Measurements from ENCODE around the gene SYT9. TPM values are rescaled to one million over a fixed set of nuclear protein-coding genes. Genes with fewer than 3 reads are reported as not detected.

The SYT9 gene
- total RNA-seq, 1 experiment from 2014 or later = not detected

- TF ChIP-seq CTCF (IDR thresholded peaks at IDR 0.05; ENCODE audit: unreplicated experiment) = no peak
- peaks cover 83% of the 10 kb centered on the region for H3K27me3 Mint-ChIP-seq (ENCODE audit: unreplicated experiment)
- H3K27ac Mint-ChIP-seq (ENCODE audit: unreplicated experiment) = no peak overlapping the region
- H3K36me3 Mint-ChIP-seq (ENCODE audit: insufficient read depth, unreplicated experiment) = no peaks in the 10 kb centered on the region
- H3K4me3 Mint-ChIP-seq (ENCODE audit: low read depth, unreplicated experiment) = no peak overlapping the region
- no peaks in the 10 kb centered on the region for H3K4me1 Mint-ChIP-seq (ENCODE audit: low read depth, unreplicated experiment)
- intact Hi-C loops (cut with micrococcal nuclease; ENCODE audit: unreplicated experiment) = no loop called here
- CTCF ChIA-PET = interaction anchor here (0.7 kb wide), 1 partner anchor 84 kb away, joined by 3 read pairs; no protein-coding TSS in a partner anchor
- no TSS peak for BruUV-seq (replicated peaks)
- no peak for DNase-seq
- no peaks in the 10 kb centered on the region for H3K9me3 Mint-ChIP-seq (ENCODE audit: low read depth, unreplicated experiment)
Measured at GRCh38 chr11:7436657-7437056, 185.0 kb downstream of the SYT9 start.

GRCh38 chr11:7437696-7438095, 186.0 kb downstream of the SYT9 start:
- H3K36me3 Mint-ChIP-seq (ENCODE audit: insufficient read depth, unreplicated experiment) = no peaks in the 10 kb centered on the region
- no peaks in the 10 kb centered on the region for H3K9me3 Mint-ChIP-seq (ENCODE audit: low read depth, unreplicated experiment)
- no peaks in the 10 kb centered on the region for H3K4me1 Mint-ChIP-seq (ENCODE audit: low read depth, unreplicated experiment)
- peaks cover 81% of the 10 kb centered on the region for H3K27me3 Mint-ChIP-seq (ENCODE audit: unreplicated experiment)
- H3K27ac Mint-ChIP-seq (ENCODE audit: unreplicated experiment) = no peak overlapping the region
- no peak for DNase-seq
- TF ChIP-seq CTCF (IDR thresholded peaks at IDR 0.05; ENCODE audit: unreplicated experiment) = no peak
- intact Hi-C loops (cut with micrococcal nuclease; ENCODE audit: unreplicated experiment) = no loop called here
- H3K4me3 Mint-ChIP-seq (ENCODE audit: low read depth, unreplicated experiment) = no peak overlapping the region
- no TSS peak for BruUV-seq (replicated peaks)
- CTCF ChIA-PET = interaction anchor here (0.7 kb wide), 1 partner anchor 253 kb away, joined by 4 read pairs; no protein-coding TSS in a partner anchor

GRCh38 chr11:7439746-7440320, 188.1 kb downstream of the SYT9 start:
- intact Hi-C loops (cut with micrococcal nuclease; ENCODE audit: unreplicated experiment) = loop anchor here (10.0 kb wide), 1 partner anchor 225 kb away; no protein-coding TSS in a partner anchor
- no peaks in the 10 kb centered on the region for H3K36me3 Mint-ChIP-seq (ENCODE audit: insufficient read depth, unreplicated experiment)

GRCh38 chr11:7442588-7443215, 191.0 kb downstream of the SYT9 start:
- peak; percentile 82 for DNase-seq
- CTCF ChIA-PET = interaction anchor here (0.7 to 2.5 kb wide), 6 partner anchors 11 to 344 kb away, joined by 3 to 16 read pairs (median 4); no protein-coding TSS in a partner anchor
- intact Hi-C loops (cut with micrococcal nuclease; ENCODE audit: unreplicated experiment) = loop anchor here (1.0 to 10.0 kb wide), 5 partner anchors 89 to 344 kb away; no protein-coding TSS in a partner anchor
- no peak overlapping the region for H3K4me3 Mint-ChIP-seq (ENCODE audit: low read depth, unreplicated experiment)
- H3K4me1 Mint-ChIP-seq (ENCODE audit: low read depth, unreplicated experiment) = no peaks in the 10 kb centered on the region
- no peaks in the 10 kb centered on the region for H3K9me3 Mint-ChIP-seq (ENCODE audit: low read depth, unreplicated experiment)
- H3K27ac Mint-ChIP-seq (ENCODE audit: unreplicated experiment) = no peak overlapping the region
- H3K27me3 Mint-ChIP-seq (ENCODE audit: unreplicated experiment) = peaks cover 66% of the 10 kb centered on the region
- H3K36me3 Mint-ChIP-seq (ENCODE audit: insufficient read depth, unreplicated experiment) = no peaks in the 10 kb centered on the region
- TF ChIP-seq CTCF (IDR thresholded peaks at IDR 0.05; ENCODE audit: unreplicated experiment) = peak; percentile 59
- no TSS peak for BruUV-seq (replicated peaks)

More at GRCh38 chr11:7439746-7440320, 188.1 kb downstream of the SYT9 start:
- BruUV-seq (replicated peaks) = no TSS peak
- Mint-ChIP-seq H3K27ac (ENCODE audit: unreplicated experiment) (no peak overlapping the region), H3K4me3 (ENCODE audit: low read depth, unreplicated experiment) (no peak overlapping the region), H3K27me3 (ENCODE audit: unreplicated experiment) (peaks cover 61% of the 10 kb centered on the region), H3K4me1 (ENCODE audit: low read depth, unreplicated experiment) (no peaks in the 10 kb centered on the region), H3K9me3 (ENCODE audit: low read depth, unreplicated experiment) (no peaks in the 10 kb centered on the region)
- no peak for DNase-seq
- no peak for TF ChIP-seq CTCF (IDR thresholded peaks at IDR 0.05; ENCODE audit: unreplicated experiment)
- CTCF ChIA-PET = no interaction called here
